HG03039 (cell line): ENCODE data around the gene HHIP.

ENCODE experiments used
- ATAC-seq: cut with Tn5 transposase; IDR thresholded peaks from one replicate; pipeline ENCODE4 v1.9.1; 2021; ENCODE audit warnings: mild to moderate bottlenecking, moderate library complexity; ENCODE audit not compliant: unreplicated experiment

Gene HHIP

GRCh38 chr4:144653781-144654545, 8.0 kb downstream of the HHIP start:
- ATAC-seq, result no peak

DNA sequence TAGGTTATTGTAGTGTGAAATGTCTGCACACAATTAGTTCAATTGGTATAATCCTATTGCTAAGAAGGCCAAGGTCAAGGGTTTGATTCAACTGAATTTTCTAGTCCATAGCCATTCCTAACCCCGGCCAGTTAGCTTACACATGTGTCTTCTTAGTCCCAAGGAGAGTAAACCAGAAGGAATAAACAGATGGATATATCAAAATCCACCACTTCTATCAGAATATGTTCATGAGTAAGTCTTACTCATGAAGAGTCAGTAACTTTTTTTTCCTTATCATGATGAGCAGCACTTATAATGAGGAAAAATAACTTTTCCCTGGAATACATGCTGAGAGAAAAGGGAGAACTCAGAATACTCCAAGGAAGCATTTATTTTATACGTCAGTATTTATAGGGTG, 9.5 kb downstream of the HHIP start:
- ATAC-seq, result no peak

DNA sequence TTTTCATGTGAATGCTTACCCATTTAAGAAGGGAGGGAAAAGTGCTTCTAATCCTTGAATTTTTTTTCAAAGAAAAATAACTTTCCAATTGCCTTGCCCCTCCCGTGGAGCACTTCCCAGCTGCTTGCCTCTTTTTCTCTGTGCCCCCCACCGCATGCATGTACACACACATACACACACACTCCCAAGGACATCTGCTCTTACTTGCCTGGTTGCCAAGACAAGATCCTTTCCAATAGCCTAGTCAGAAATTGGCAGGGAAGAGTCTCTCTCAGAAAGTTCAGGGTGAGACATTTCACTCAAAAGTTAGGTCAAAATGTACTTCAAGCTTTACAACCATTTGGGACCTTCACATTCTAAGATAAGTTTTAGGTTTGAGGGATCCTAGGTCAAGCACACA, 10.9 kb downstream of the HHIP start:
- no peak for ATAC-seq

DNA sequence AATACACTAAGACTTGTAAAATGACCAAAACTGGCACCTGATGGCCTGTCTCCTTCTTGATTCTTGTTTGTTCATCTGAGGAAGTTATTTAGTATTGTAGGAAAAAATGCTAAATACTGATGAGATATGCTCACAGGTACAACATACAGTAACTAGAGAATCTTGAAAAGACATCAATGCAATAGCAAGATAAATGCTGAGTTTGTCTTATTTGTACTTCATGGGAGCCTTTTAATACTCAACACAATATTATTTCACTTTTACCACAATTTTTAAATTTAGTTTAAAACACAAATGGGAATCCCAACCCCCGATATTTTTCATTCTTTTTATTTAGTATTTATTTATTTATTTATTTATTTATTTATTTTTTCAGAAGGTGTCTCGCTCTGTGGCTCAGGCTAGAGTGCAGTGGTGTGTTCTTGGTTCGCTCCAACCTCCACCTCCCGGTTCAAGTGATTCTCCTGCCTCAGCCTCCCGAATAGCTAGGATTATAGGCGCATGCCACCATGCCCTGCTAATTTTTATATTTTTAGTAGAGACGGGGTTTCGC, 12.1 kb downstream of the HHIP start:
- ATAC-seq, result no peak

DNA sequence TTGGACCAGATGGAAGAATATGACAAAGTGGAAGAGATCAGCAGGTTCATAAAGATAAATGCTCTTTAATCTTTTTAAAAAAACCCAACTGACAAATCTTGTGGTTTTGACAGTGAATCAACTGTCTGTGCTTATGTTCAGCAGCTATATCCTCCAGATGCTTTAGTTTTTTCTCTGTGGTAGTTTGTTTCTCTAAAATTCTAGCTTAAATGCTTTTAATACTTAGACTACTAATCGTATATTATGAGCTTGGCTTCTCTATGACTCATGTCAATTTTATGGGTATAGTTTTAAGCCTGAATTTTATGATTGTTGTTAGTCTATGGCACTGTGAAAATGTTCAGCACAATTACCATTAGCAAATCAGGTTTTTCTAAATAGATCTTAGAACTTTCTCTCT, 12.9 kb downstream of the HHIP start:
- ATAC-seq, result no peak

DNA sequence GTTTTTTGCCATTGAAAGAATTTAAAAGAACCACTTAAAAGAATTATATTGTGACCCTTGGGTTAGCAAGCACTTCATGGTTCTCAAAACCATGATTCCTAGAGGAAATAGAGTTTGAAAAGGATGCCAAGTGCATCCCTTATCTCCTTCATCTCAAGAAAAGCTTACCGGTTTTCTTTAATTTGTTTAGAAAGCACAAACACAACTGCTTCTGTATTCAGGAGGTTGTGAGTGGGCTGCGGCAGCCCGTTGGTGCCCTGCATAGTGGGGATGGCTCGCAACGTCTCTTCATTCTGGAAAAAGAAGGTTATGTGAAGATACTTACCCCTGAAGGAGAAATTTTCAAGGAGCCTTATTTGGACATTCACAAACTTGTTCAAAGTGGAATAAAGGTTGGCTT, 13.5 kb downstream of the HHIP start:
- no peak for ATAC-seq

GRCh38 chr4:144663834-144664475, 18.0 kb downstream of the HHIP start:
- no peak for ATAC-seq

DNA sequence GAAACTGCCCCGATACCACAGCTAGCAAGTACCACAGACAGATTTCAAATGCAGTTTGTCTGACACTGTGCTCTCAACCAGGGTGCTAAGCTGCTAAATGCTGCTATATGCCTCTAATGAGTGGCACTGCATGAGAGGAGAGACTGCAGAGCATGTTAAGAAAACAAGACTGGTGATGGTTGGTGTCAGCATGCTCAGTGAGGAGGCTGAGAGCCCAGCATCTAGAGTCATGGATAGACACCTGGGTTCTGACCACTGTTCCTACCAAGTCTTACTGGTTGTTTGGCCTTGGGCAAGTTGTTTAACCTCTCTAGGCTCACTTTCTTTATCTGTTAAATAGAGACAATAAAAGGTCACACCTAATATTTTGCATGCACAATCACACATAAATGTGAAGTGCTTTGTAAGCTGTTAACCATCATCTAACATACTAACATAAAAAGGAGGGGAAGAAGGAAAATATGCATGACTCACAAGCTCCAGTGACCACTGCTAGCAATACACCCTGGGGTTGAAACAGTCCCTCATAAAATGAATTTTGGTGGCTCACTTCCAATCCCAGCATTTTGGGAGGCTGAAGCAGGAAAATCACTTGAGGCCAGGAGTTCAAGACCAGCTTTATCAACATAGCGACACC, 20.7 kb downstream of the HHIP start:
- no peak for ATAC-seq

DNA sequence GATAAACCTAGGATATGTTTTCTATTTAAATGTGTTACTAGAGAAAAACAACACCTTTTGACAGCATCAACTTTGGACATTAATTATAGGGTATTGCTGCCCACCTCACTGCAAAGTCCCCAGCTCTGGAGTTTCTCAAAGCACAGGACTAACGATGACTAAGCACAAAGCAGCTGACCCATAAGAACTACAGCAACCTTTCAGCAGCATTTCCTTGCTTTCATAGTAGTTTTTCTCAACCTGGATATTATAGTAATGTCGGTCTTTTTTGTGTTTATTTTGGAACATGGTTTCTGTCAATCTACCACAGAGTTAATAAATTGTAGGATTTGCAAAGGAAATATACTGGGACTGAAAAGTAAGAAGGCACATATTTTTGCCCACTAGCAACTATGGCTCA, 21.5 kb downstream of the HHIP start:
- ATAC-seq, result no peak

DNA sequence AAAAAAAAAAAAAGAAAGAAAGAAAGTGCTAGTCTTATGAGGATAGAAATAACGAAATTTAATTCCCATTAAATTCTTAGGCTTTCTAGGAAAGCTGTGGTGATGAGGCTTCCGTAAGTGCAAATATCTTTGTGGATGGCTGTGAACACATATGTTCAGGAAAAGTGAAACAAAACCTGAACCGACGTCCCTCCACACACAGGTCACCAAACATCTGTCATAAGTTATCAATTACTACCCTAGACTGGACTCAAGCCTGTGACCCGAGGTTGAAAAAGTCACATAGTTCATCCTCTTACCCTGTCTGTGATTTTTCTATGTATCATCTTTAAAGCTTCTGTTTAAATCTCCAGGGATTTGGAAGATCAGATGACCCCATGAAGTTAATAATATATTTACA, 24.8 kb downstream of the HHIP start:
- ATAC-seq, result no peak

- ATAC-seq, result no peak
Observed at GRCh38 chr4:144674711-144675110, 28.8 kb downstream of the HHIP start.

GRCh38 chr4:144681806-144682205, 35.9 kb downstream of the HHIP start:
- no peak for ATAC-seq

DNA sequence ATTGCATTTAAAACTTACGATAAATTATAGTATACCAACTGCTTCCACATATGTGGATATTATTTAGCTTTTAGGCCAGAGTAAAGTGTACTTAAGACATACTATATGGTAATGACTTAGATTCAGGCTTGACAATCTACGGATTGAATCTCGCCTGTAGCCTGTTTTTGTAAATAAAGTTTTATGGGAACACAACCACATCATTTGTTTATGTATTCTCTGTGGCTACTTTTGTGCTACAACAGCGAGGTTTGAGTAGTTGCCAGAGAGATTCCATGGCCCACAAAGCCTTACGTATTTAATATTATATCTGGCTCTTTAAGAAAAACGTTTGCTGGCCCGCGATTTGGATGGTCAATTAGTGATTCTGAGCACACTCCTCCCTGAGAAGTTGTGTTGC, 37.6 kb downstream of the HHIP start:
- no peak for ATAC-seq

DNA sequence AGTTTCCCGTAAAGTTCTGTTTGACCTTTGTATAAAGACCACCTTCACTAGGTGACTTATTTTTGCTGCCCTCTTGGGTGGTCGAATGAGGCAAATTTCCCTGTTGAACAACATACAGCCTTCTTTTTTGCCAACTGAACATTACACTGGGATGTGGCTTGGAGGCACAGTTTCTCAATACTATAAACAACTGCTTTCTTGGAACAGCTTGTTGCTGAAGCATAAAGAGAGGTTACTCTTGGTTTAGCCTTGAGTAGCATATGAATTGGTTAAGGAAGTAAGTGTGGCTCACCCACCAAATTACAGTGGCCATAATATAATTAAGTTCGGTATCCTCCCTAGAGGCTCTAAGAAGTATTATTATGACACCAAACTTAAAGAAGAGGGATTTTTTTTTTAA, 40.0 kb downstream of the HHIP start:
- no peak for ATAC-seq

- ATAC-seq, result no peak
Observed at GRCh38 chr4:144686921-144687320, 41.0 kb downstream of the HHIP start.

DNA sequence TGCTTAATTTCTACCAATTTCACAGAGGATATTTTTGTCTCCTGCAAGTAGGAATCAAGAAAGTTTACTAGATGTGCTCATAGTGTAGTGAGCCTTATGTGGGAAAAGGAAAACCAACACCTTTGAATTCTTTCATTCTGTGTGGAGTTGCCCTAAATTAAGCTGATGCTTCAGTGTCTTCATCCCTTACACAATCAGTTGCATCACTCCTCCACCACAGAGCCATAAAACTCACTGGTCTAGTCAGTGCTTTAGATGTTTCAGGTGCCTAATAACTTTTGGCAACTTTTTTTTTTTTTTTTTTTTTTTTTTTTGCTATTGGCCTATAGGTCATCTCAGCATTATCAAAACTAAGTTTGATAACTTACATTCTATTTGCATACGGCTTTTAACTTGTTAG, 41.5 kb downstream of the HHIP start:
- ATAC-seq, result no peak

DNA sequence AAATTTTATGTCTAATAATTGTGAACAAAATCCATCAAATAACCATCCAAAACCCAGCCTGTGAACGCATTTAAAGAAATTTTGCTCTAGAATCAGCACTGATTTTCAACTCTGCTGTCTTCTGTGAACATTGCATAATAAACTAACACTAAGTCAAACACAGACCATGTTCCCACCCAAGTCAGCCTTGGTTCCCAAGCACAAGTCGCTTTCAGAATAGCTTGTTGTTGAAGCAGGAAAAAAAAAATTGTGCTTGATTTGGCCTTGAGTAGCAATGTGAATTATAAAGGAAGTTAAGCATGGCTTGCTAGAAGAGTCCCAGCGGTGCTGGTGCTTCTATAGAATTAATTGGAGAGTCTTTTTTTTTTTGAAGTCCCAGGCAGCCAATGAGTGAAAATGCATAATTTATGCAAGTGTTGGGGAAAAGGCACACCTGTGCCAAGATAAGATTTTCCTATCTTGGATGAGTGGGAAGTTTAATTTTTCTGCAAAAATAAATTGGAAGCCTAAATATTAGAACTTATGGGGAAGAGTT, 42.1 kb downstream of the HHIP start:
- no peak for ATAC-seq

- ATAC-seq, result no peak
Observed at GRCh38 chr4:144689125-144689524, 43.2 kb downstream of the HHIP start.

DNA sequence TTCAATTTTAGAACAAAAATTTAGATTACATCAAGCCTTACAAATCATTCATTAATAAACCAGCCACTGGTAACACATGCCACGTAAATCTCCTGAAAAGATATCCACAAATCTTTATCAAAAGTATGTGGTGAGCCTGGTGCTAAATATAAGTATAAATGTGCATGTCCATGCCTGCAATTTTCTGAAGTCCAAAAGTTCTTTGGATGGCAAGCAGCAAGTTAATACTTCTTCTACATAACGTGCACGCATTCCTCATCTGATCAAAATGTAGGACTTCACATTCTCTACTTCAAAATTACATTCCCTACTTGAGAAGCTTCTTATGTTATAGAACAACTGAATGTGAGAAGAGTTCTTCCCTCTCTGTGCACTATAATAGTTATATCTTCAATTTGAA, 49.8 kb downstream of the HHIP start:
- ATAC-seq, result no peak

DNA sequence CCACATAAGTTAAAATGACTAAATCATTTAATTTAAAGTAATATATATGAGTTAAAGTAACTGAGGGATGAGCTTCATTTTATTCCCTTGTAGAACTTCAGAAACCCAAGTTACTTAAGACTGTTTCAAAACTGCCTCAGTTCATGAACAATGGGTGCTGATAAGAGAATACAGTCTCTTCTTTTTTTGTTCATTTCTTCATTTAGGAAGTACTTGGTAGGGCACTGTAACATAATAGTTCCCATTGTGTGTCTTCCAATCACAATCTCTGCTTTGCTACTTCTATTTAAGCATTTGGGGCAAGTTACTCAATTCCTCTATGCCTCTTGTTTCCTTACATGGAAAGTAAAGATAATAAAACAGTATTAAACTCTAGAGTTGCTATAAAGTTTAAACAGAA, 50.4 kb downstream of the HHIP start:
- ATAC-seq, result no peak

- no peak for ATAC-seq
Observed at GRCh38 chr4:144699565-144699964, 53.6 kb downstream of the HHIP start.
